Gastroesophageal sphincter (tissue), 4 donors: ENCODE data around the gene PRUNE2. TPM values are rescaled to one million over a fixed set of nuclear protein-coding genes. Genes with fewer than 3 reads are reported as not detected.

Experiments
- ATAC-seq: fragments of 150-250 bp; one replicate; pipeline ENCODE4 v1.9.1; 2016; ENCODE audit warnings: mild to moderate bottlenecking, moderate library complexity
- H3K27ac ChIP-seq, 4 donors: fragments of 200-600 bp; sonication (generic) in 3 of 4; 1 replicate in 3 of 4; 2 replicates in 1 of 4; pipeline ENCODE4 v1.5.1; 2016 to 2019
- H3K27me3 ChIP-seq: fragments of 200-600 bp; sonication (generic); one replicate; pipeline ENCODE4 v1.5.1; 2019
- H3K36me3 ChIP-seq, 2 donors: fragments of 200-600 bp; sonication (generic); one replicate each; pipeline ENCODE4 v1.5.1; 2019; ENCODE audit warnings: control low read depth in 1 of 2
- H3K4me1 ChIP-seq, 3 donors: fragments of 200-600 bp; sonication (generic); 1 replicate in 2 of 3; 2 replicates in 1 of 3; pipeline ENCODE4 v1.5.1; 2016 to 2019; ENCODE audit warnings: control low read depth in 2 of 3
- H3K4me3 ChIP-seq, 2 donors: fragments of 200-600 bp; sonication (generic); one replicate each; pipeline ENCODE4 v1.5.1; 2019; ENCODE audit warnings: mild to moderate bottlenecking in 1 of 2, moderate library complexity in 1 of 2
- H3K9me3 ChIP-seq, 3 donors: fragments of 200-600 bp; sonication (generic); one replicate each; pipeline ENCODE4 v1.5.1; 2017 to 2019; ENCODE audit warnings: control low read depth in 2 of 3
- CTCF ChIP-seq, 4 experiments: fragments of 200-600 bp in 2 of 4; fragments of 450-650 bp in 2 of 4; sonication (generic) in 1 of 4; IDR thresholded peaks; one replicate each; pipeline ENCODE4 v1.5.1; 2017 to 2019; ENCODE audit warnings: antibody characterized with exemption in 4 of 4, mild to moderate bottlenecking in 2 of 4, moderate library complexity in 2 of 4
- EP300 ChIP-seq: sonication (generic); formaldehyde crosslinking; IDR thresholded peaks from one replicate; pipeline ENCODE4 v1.6.1; 2017; ENCODE audit warnings: antibody characterized with exemption, mild to moderate bottlenecking
- POLR2A ChIP-seq, 2 donors: fragments of 450-650 bp; IDR thresholded peaks; one replicate each; pipeline ENCODE4 v1.6.1; 2017; ENCODE audit warnings: antibody characterized with exemption in 2 of 2, mild to moderate bottlenecking in 2 of 2, moderate library complexity in 1 of 2
- POLR2AphosphoS5 ChIP-seq: sonication (generic); formaldehyde crosslinking; IDR thresholded peaks from one replicate; pipeline ENCODE4 v1.6.1; 2017; ENCODE audit warnings: antibody characterized with exemption
- WGBS, 2 donors: methylation state at CpG; one replicate each; pipeline ENCODE4 v1.1.5; 2018; ENCODE audit warnings: low coverage in 1 of 2; 5-methylcytosine and 5-hydroxymethylcytosine counted together
- total RNA-seq, 4 donors: library from RNA; depleted of rRNA; stranded (reverse); fragments of >200 nt; gene quantifications; one replicate each; pipeline ENCODE4 v1.1.0, GENCODE V29; 2016

The PRUNE2 gene
- total RNA-seq, 4 donors from 2014 or later: 561 to 930 (median 763) TPM

GRCh38 chr9:76703270-76703669 is 202.6 kb downstream of the PRUNE2 start:
- Histone ChIP-seq H3K27me3 (no peaks in the 10 kb centered on the region), H3K9me3 (no peaks in the 10 kb centered on the region), H3K36me3 (peaks cover 0 to 73% of the 10 kb centered on the region in 2 donors), H3K27ac (no peak overlapping the region), H3K4me3 (no peak overlapping the region), H3K4me1 (peaks cover 0 to 39% (median 9%) of the 10 kb centered on the region in 3 donors)
- ATAC-seq: no peak
- TF ChIP-seq CTCF (IDR thresholded peaks at IDR 0.05) (no peak), POLR2AphosphoS5 (no peak), EP300 (no peak), POLR2A (IDR thresholded peaks at IDR 0.05) (no peak)
- 44 to 58% methylated on average over 4 to 6 of the region's 7 CpGs for WGBS, 2 donors

- TF ChIP-seq POLR2AphosphoS5 (no peak), CTCF (IDR thresholded peaks at IDR 0.05) (no peak), POLR2A (IDR thresholded peaks at IDR 0.05) (no peak), EP300 (no peak)
- Histone ChIP-seq H3K9me3 (no peaks in the 10 kb centered on the region), H3K4me1 (peaks cover 0 to 39% (median 9%) of the 10 kb centered on the region in 3 donors), H3K27ac (peak overlapping the region in 1 of 4 donors; percentile 19), H3K36me3 (peaks cover 0 to 63% of the 10 kb centered on the region in 2 donors), H3K4me3 (no peak overlapping the region), H3K27me3 (no peaks in the 10 kb centered on the region)
- no peak for ATAC-seq
- WGBS, 2 donors: 50 to 55% methylated on average over 2 of the region's 3 CpGs
Measured at GRCh38 chr9:76701441-76702039, 204.4 kb downstream of the PRUNE2 start.

DNA sequence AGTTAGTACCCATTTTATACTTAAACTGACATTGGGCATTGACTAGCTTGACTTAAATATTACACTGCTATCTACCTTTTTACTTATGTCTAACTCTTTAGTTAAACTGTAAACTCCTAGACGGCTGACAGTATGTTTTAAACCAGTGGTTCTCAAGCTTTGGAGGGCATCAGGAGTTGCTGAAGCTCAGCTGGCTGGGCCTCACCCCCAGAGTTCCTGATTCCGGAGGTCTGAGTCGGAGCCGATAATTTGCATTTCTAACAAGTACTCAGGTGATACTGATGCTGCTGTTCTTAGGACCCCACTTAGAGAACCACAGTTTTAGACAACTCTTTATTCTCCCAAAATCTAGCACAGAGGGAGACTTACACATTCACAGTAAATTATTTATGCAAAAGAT is 205.0 kb downstream of the PRUNE2 start:
- WGBS, 2 donors: 63 to 82% methylated on average over 3 to 4 of the region's 4 CpGs
- Histone ChIP-seq H3K4me1 (peaks cover 0 to 39% (median 9%) of the 10 kb centered on the region in 3 donors), H3K4me3 (no peak overlapping the region), H3K27me3 (no peaks in the 10 kb centered on the region), H3K9me3 (no peaks in the 10 kb centered on the region), H3K27ac (no peak overlapping the region), H3K36me3 (peaks cover 0 to 60% of the 10 kb centered on the region in 2 donors)
- no peak for ATAC-seq
- TF ChIP-seq EP300 (no peak), POLR2A (IDR thresholded peaks at IDR 0.05) (no peak), CTCF (IDR thresholded peaks at IDR 0.05) (no peak), POLR2AphosphoS5 (no peak)

DNA sequence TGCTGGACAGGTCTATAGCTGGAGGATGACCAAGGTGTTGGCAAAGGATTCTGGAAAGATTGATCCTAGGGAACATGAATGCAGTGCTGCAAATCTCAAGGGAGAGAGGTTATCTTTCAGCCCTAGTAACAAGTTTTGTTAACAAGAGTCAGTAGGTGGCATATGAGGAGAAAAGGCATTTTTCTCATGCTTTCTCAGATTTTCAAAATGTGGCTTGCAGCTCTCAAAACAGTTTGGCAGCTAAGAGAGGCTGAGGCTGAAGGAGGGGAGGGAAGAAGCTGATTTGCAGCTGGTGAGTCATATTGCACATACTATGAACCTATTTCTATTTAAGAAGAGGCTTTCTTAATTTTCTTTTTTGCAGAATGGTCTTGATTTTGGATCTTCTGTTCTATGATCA is 205.9 kb downstream of the PRUNE2 start:
- TF ChIP-seq EP300 (no peak), POLR2A (IDR thresholded peaks at IDR 0.05) (no peak), CTCF (IDR thresholded peaks at IDR 0.05) (no peak)
- H3K36me3 ChIP-seq: peaks cover 0 to 51% of the 10 kb centered on the region in 2 donors
- ATAC-seq: no peak
- H3K9me3 ChIP-seq: no peaks in the 10 kb centered on the region
- H3K27ac ChIP-seq: no peak overlapping the region
- no peaks in the 10 kb centered on the region for H3K27me3 ChIP-seq
- no peak overlapping the region for H3K4me3 ChIP-seq
- H3K4me1 ChIP-seq: peaks cover 0 to 31% (median 9%) of the 10 kb centered on the region in 3 donors

- Histone ChIP-seq H3K4me1 (peaks cover 0 to 28% (median 6%) of the 10 kb centered on the region in 3 donors), H3K4me3 (no peak overlapping the region), H3K27me3 (no peaks in the 10 kb centered on the region), H3K27ac (no peak overlapping the region), H3K36me3 (peaks cover 0 to 29% of the 10 kb centered on the region in 2 donors), H3K9me3 (no peaks in the 10 kb centered on the region)
- no peak for ATAC-seq
- TF ChIP-seq POLR2AphosphoS5: no peak
- no peak for TF ChIP-seq CTCF (IDR thresholded peaks at IDR 0.05)
- no peak for TF ChIP-seq POLR2A (IDR thresholded peaks at IDR 0.05)
- no peak for TF ChIP-seq EP300
- WGBS, 2 donors: 40 to 60% methylated on average over 2 of the region's 2 CpGs
Measured at GRCh38 chr9:76697554-76697953, 208.4 kb downstream of the PRUNE2 start.
